Common myeloid progenitor, CD34-positive (primary cell): ENCODE data around the gene EVA1C.

Experiments
- CTCF ChIA-PET: fragments of 350-600 bp; sonication (Branson Sonifier 250); formaldehyde crosslinking; loops from one replicate; lab custom pipeline; 2021; ENCODE audit warnings: antibody characterized with exemption; lab: Charles Lee
- POLR2A ChIA-PET: fragments of 350-600 bp; sonication (Branson Sonifier 250); formaldehyde crosslinking; loops from one replicate; lab custom pipeline; 2021; ENCODE audit warnings: antibody characterized with exemption; lab: Charles Lee
- DNase-seq, 3 donors: peaks; one replicate each; pipeline versions ENCODE4 v3.0.0 to v3.0.0-alpha.2; 2013
- H3K27ac ChIP-seq, 2 experiments: 1 replicate in 1 of 2; 2 replicates in 1 of 2; pipeline ENCODE4 v1.7.0; 2013; ENCODE audit warnings: inconsistent platforms in 2 of 2, low read length in 2 of 2, mild to moderate bottlenecking in 2 of 2, low read depth in 1 of 2, moderate library complexity in 1 of 2; ENCODE audit not compliant: severe bottlenecking in 2 of 2, insufficient read depth in 1 of 2, poor library complexity in 1 of 2
- H3K27me3 ChIP-seq, 5 experiments: replicated peaks in 2 of 5; 1 replicate in 3 of 5; 2 replicates in 2 of 5; pipeline versions ENCODE4 v1.6.1 to v1.7.0; 2013; ENCODE audit warnings: low read length in 4 of 5, mild to moderate bottlenecking in 2 of 5, moderate library complexity in 2 of 5, inconsistent platforms in 1 of 5; ENCODE audit not compliant: insufficient read depth in 5 of 5, control insufficient read depth in 4 of 5
- H3K36me3 ChIP-seq, 4 experiments: 1 replicate in 2 of 4; 2 replicates in 2 of 4; pipeline versions ENCODE4 v1.6.1 to v1.7.0; 2013; ENCODE audit warnings: low read length in 3 of 4, control low read depth in 1 of 4, mild to moderate bottlenecking in 1 of 4; ENCODE audit not compliant: control insufficient read depth in 4 of 4, insufficient read depth in 4 of 4
- H3K4me1 ChIP-seq, 4 experiments: 1 replicate in 3 of 4; 2 replicates in 1 of 4; pipeline versions ENCODE4 v1.6.1 to v1.7.1; 2013; ENCODE audit warnings: low read length in 3 of 4, mild to moderate bottlenecking in 3 of 4, control low read depth in 1 of 4, inconsistent platforms in 1 of 4, moderate library complexity in 1 of 4; ENCODE audit not compliant: control insufficient read depth in 4 of 4, insufficient read depth in 4 of 4; ENCODE audit errors: control extremely low read depth in 1 of 4
- H3K4me3 ChIP-seq, 7 experiments: 1 replicate in 4 of 7; 2 replicates in 3 of 7; pipeline versions ENCODE4 v1.5.1 to v1.7.0; 2013; ENCODE audit warnings: mild to moderate bottlenecking in 7 of 7, low read length in 6 of 7, moderate library complexity in 6 of 7, inconsistent platforms in 2 of 7, low read depth in 2 of 7, control low read depth in 1 of 7; ENCODE audit not compliant: insufficient read depth in 4 of 7, control insufficient read depth in 1 of 7; ENCODE audit errors: extremely low read depth in 1 of 7
- H3K9me3 ChIP-seq, 5 experiments: 1 replicate in 4 of 5; 2 replicates in 1 of 5; pipeline versions ENCODE4 v1.6.1 to v1.7.1; 2013; ENCODE audit warnings: low read length in 4 of 5, mild to moderate bottlenecking in 2 of 5, inconsistent platforms in 1 of 5, low read depth in 1 of 5, moderate library complexity in 1 of 5; ENCODE audit not compliant: control insufficient read depth in 4 of 5, insufficient read depth in 2 of 5; ENCODE audit errors: control extremely low read depth in 1 of 5
- WGBS: methylation state at CpG from one replicate; pipeline ENCODE4 v1.1.5; 2013; ENCODE audit not compliant: insufficient coverage; 5-methylcytosine and 5-hydroxymethylcytosine counted together

Gene EVA1C

GRCh38 chr21:32475162-32475812 is 62.8 kb downstream of the EVA1C start:
- Histone ChIP-seq H3K9me3 (no peaks in the 10 kb centered on the region), H3K4me3 (no peak overlapping the region), H3K27ac (no peak overlapping the region), H3K27me3 (no peaks in the 10 kb centered on the region), H3K36me3 (peaks cover 0 to 9% (median 3%) of the 10 kb centered on the region in 4 experiments), H3K4me1 (no peaks in the 10 kb centered on the region)
- DNase-seq, result no peak
- POLR2A ChIA-PET, result interaction anchor here (0.6 kb wide), 1 partner anchor 12 kb away, joined by 3 read pairs; no protein-coding TSS in a partner anchor
- CTCF ChIA-PET, result interaction anchor here (0.6 to 1.1 kb wide), 3 partner anchors 18 to 108 kb away, joined by 3 read pairs; no protein-coding TSS in a partner anchor
- 83% methylated on average over 2 of the region's 9 CpGs for WGBS

GRCh38 chr21:32476661-32477423 is 64.3 kb downstream of the EVA1C start:
- no peak for DNase-seq
- no peaks in the 10 kb centered on the region for H3K27me3 ChIP-seq
- H3K4me3 ChIP-seq, result no peak overlapping the region
- POLR2A ChIA-PET, result no interaction called here
- no peaks in the 10 kb centered on the region for H3K9me3 ChIP-seq
- no peak overlapping the region for H3K27ac ChIP-seq
- CTCF ChIA-PET, result no interaction called here
- WGBS, result 99% methylated on average over 9 of the region's 13 CpGs
- H3K36me3 ChIP-seq, result peaks cover 0 to 7% (median 2%) of the 10 kb centered on the region in 4 experiments
- H3K4me1 ChIP-seq, result no peaks in the 10 kb centered on the region

GRCh38 chr21:32477424-32477745 is 64.9 kb downstream of the EVA1C start:
- Histone ChIP-seq H3K27ac (no peak overlapping the region), H3K36me3 (peaks cover 0 to 7% (median 2%) of the 10 kb centered on the region in 4 experiments), H3K9me3 (no peaks in the 10 kb centered on the region), H3K27me3 (no peaks in the 10 kb centered on the region), H3K4me1 (no peaks in the 10 kb centered on the region), H3K4me3 (no peak overlapping the region)
- WGBS, result no CpG with 5 or more reads among the region's 9 CpGs
- no peak for DNase-seq
- ChIA-PET CTCF (no interaction called here), POLR2A (no interaction called here)

GRCh38 chr21:32481875-32482408 is 69.4 kb downstream of the EVA1C start:
- no peak for DNase-seq
- Histone ChIP-seq H3K36me3 (no peaks in the 10 kb centered on the region), H3K27me3 (no peaks in the 10 kb centered on the region), H3K9me3 (no peaks in the 10 kb centered on the region), H3K4me3 (no peak overlapping the region), H3K27ac (no peak overlapping the region), H3K4me1 (peaks cover 0 to 8% (median 7%) of the 10 kb centered on the region in 4 experiments)
- ChIA-PET POLR2A (no interaction called here), CTCF (interaction anchor here (0.6 to 1.2 kb wide), 3 partner anchors 9 to 819 kb away, joined by 3 read pairs; no protein-coding TSS in a partner anchor)
- whole genome bisulfite sequencing, result 97% methylated on average over 7 of the region's 9 CpGs

GRCh38 chr21:32482565-32483292 is 70.2 kb downstream of the EVA1C start:
- no peak for DNase-seq
- Histone ChIP-seq H3K4me1 (peaks cover 0 to 8% (median 7%) of the 10 kb centered on the region in 4 experiments), H3K4me3 (no peak overlapping the region), H3K27me3 (no peaks in the 10 kb centered on the region), H3K9me3 (no peaks in the 10 kb centered on the region), H3K27ac (no peak overlapping the region), H3K36me3 (no peaks in the 10 kb centered on the region)
- 97% methylated on average over 10 of the region's 11 CpGs for WGBS
- ChIA-PET CTCF (interaction anchor here (0.6 to 1.2 kb wide), 5 partner anchors 9 to 804 kb away, joined by 3 to 4 read pairs (median 3); no protein-coding TSS in a partner anchor), POLR2A (no interaction called here)

- Histone ChIP-seq H3K9me3 (no peaks in the 10 kb centered on the region), H3K4me1 (peaks cover 0 to 8% (median 7%) of the 10 kb centered on the region in 4 experiments), H3K27me3 (no peaks in the 10 kb centered on the region), H3K27ac (no peak overlapping the region), H3K4me3 (no peak overlapping the region), H3K36me3 (no peaks in the 10 kb centered on the region)
- WGBS, result 91% methylated on average over 2 of the region's 2 CpGs
- ChIA-PET POLR2A (no interaction called here), CTCF (interaction anchor here (0.6 to 1.2 kb wide), 4 partner anchors 14 to 803 kb away, joined by 3 to 4 read pairs (median 3); no protein-coding TSS in a partner anchor)
- no peak for DNase-seq
Observed at GRCh38 chr21:32483293-32483595, 70.7 kb downstream of the EVA1C start.
